Nephron (organoid): Measurements from ENCODE around the gene TAF6L.
"Not testable (repeated sequence)": the region's sequence is repeated elsewhere in the genome, so short reads cannot be mapped to it uniquely, and the experiment has no call there.

Experiments
- H3K27ac Mint-ChIP-seq, 3 experiments: 2 replicates each; pipeline ENCODE4 v1.8.0; 2020; ENCODE audit warnings: mixed read lengths in 3 of 3, mild to moderate bottlenecking in 2 of 3, moderate library complexity in 1 of 3
- H3K27me3 Mint-ChIP-seq: 2 replicates; pipeline ENCODE4 v1.8.0; 2021; ENCODE audit warnings: low read depth, mild to moderate bottlenecking, moderate library complexity, mixed read lengths
- H3K36me3 Mint-ChIP-seq: 2 replicates; pipeline ENCODE4 v1.8.0; 2020; ENCODE audit warnings: low read depth, mixed read lengths
- H3K4me1 Mint-ChIP-seq: 2 replicates; pipeline ENCODE4 v1.8.0; 2020; ENCODE audit warnings: mixed read lengths
- H3K4me3 Mint-ChIP-seq, 3 experiments: 2 replicates each; pipeline ENCODE4 v1.8.0; 2020; ENCODE audit warnings: mild to moderate bottlenecking in 3 of 3, mixed read lengths in 3 of 3, moderate library complexity in 2 of 3
- H3K9me3 Mint-ChIP-seq: 2 replicates; pipeline ENCODE4 v1.8.0; 2020; ENCODE audit warnings: mixed read lengths
- TF ChIP-seq, protein P1 (sequence below), 3 experiments: fragments of 200-600 bp; sonication (generic); IDR thresholded peaks; one replicate each; pipeline ENCODE4 v1.5.0; 2021; ENCODE audit warnings: antibody characterized with exemption in 3 of 3; ENCODE audit not compliant: unreplicated experiment in 3 of 3

Gene TAF6L

DNA sequence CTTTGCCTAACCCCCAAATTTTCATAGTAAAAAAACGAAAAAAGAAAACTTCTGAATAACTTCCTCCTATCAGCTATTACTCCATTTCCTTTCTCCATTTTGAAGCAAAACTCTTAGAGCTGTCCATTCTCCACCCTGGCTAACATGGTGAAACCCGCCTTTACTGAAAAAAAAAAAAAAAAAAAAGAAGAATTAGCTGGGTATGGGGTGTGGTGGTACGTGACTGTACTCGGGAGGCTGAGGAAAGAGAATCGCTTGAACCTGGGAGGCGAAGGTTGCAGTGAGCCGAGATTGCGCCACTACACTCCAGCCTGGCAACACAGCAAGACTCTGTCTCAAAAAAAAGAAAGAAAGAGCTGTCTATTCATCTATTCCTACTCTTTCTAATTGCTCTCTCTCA is 45.4 kb downstream of the TAF6L start:
- no peaks in the 10 kb centered on the region for H3K27me3 Mint-ChIP-seq
- H3K9me3 Mint-ChIP-seq = no peaks in the 10 kb centered on the region
- H3K4me3 Mint-ChIP-seq = no peak overlapping the region
- peaks cover 36% of the 10 kb centered on the region for H3K36me3 Mint-ChIP-seq
- H3K27ac Mint-ChIP-seq = no peak overlapping the region
- TF ChIP-seq, protein P1, sequence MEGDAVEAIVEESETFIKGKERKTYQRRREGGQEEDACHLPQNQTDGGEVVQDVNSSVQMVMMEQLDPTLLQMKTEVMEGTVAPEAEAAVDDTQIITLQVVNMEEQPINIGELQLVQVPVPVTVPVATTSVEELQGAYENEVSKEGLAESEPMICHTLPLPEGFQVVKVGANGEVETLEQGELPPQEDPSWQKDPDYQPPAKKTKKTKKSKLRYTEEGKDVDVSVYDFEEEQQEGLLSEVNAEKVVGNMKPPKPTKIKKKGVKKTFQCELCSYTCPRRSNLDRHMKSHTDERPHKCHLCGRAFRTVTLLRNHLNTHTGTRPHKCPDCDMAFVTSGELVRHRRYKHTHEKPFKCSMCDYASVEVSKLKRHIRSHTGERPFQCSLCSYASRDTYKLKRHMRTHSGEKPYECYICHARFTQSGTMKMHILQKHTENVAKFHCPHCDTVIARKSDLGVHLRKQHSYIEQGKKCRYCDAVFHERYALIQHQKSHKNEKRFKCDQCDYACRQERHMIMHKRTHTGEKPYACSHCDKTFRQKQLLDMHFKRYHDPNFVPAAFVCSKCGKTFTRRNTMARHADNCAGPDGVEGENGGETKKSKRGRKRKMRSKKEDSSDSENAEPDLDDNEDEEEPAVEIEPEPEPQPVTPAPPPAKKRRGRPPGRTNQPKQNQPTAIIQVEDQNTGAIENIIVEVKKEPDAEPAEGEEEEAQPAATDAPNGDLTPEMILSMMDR (IDR thresholded peaks at IDR 0.05; ENCODE audit: unreplicated experiment in 3 of 3) = no peak
- H3K4me1 Mint-ChIP-seq = no peaks in the 10 kb centered on the region

GRCh38 chr11:62817129-62817528 is 45.9 kb downstream of the TAF6L start:
- Mint-ChIP-seq H3K4me3 (no peak overlapping the region), H3K27me3 (no peaks in the 10 kb centered on the region), H3K27ac (no peak overlapping the region), H3K36me3 (peaks cover 36% of the 10 kb centered on the region), H3K4me1 (no peaks in the 10 kb centered on the region), H3K9me3 (no peaks in the 10 kb centered on the region)
- TF ChIP-seq, protein P1 (IDR thresholded peaks at IDR 0.05; ENCODE audit: unreplicated experiment in 3 of 3) = no peak

DNA sequence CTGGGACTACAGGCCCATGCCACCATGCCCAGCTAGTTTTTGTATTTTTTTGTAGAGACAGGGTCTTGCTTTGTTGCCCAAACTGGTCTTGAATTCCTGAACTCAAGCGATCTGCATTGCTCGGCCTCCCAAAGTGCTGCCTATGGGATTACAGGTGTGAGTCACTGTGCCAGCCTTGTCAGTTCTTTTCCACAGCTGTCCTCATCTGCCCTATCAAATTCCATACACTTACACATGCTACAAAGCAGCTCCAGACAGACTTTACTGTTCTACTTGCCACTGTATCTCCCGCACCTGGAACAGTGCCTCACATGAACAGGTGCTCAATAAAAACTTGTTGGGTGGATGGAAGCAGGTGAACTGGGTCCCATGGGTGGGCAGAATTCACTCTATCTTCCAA is 52.5 kb downstream of the TAF6L start:
- peaks cover 59% of the 10 kb centered on the region for H3K36me3 Mint-ChIP-seq
- no peaks in the 10 kb centered on the region for H3K9me3 Mint-ChIP-seq
- no peak overlapping the region for H3K27ac Mint-ChIP-seq
- no peaks in the 10 kb centered on the region for H3K27me3 Mint-ChIP-seq
- no peaks in the 10 kb centered on the region for H3K4me1 Mint-ChIP-seq
- TF ChIP-seq, protein P1 (IDR thresholded peaks at IDR 0.05; ENCODE audit: unreplicated experiment in 3 of 3) = no peak
- no peak overlapping the region for H3K4me3 Mint-ChIP-seq

- H3K27me3 Mint-ChIP-seq, H3K4me3 Mint-ChIP-seq, H3K27ac Mint-ChIP-seq, H3K9me3 Mint-ChIP-seq: not testable (repeated sequence)
- Mint-ChIP-seq H3K4me1 (peaks cover 13% of the 10 kb centered on the region), H3K36me3 (peaks cover 39% of the 10 kb centered on the region)
Observed at GRCh38 chr11:62828130-62828529, 56.9 kb downstream of the TAF6L start.

- peaks cover 31% of the 10 kb centered on the region for H3K36me3 Mint-ChIP-seq
Observed at GRCh38 chr11:62830904-62831519, 59.8 kb downstream of the TAF6L start.

GRCh38 chr11:62831520-62832335 is 60.5 kb downstream of the TAF6L start, which contains the start of gene STX5:
TSS of gene STX5 (minus strand) at chr11:62832051. CDS start at chr11:62831243, 808 bp downstream.
- Mint-ChIP-seq H3K36me3 (peaks cover 36% of the 10 kb centered on the region), H3K27ac (peak within 1 kb of the TSS; percentile 96 to 98 (median 98)), H3K4me3 (peak within 1 kb of the TSS; percentile 91 to 93 (median 91)), H3K27me3 (no peaks in the 10 kb centered on the region), H3K4me1 (peaks cover 19% of the 10 kb centered on the region), H3K9me3 (no peaks in the 10 kb centered on the region)
- TF ChIP-seq, protein P1 (IDR thresholded peaks at IDR 0.05; ENCODE audit: unreplicated experiment in 3 of 3) = no peak

More at GRCh38 chr11:62830904-62831519, 59.8 kb downstream of the TAF6L start:
- H3K4me1 Mint-ChIP-seq = peaks cover 19% of the 10 kb centered on the region
- no peaks in the 10 kb centered on the region for H3K27me3 Mint-ChIP-seq
- H3K9me3 Mint-ChIP-seq = no peaks in the 10 kb centered on the region
- H3K27ac Mint-ChIP-seq = peak overlapping the region; percentile 96 to 98 (median 98)
- peak overlapping the region; percentile 91 to 93 (median 91) for H3K4me3 Mint-ChIP-seq
- TF ChIP-seq, protein P1 (IDR thresholded peaks at IDR 0.05; ENCODE audit: unreplicated experiment in 3 of 3) = no peak
